ENCODE measurements around the gene BBS5.
A peak's percentile ranks its signal among the peaks of the same experiment; 100 is the strongest.
"Not testable (repeated sequence)": the region's sequence is repeated elsewhere in the genome, so short reads cannot be mapped to it uniquely, and the experiment has no call there.

Gene BBS5

DNA sequence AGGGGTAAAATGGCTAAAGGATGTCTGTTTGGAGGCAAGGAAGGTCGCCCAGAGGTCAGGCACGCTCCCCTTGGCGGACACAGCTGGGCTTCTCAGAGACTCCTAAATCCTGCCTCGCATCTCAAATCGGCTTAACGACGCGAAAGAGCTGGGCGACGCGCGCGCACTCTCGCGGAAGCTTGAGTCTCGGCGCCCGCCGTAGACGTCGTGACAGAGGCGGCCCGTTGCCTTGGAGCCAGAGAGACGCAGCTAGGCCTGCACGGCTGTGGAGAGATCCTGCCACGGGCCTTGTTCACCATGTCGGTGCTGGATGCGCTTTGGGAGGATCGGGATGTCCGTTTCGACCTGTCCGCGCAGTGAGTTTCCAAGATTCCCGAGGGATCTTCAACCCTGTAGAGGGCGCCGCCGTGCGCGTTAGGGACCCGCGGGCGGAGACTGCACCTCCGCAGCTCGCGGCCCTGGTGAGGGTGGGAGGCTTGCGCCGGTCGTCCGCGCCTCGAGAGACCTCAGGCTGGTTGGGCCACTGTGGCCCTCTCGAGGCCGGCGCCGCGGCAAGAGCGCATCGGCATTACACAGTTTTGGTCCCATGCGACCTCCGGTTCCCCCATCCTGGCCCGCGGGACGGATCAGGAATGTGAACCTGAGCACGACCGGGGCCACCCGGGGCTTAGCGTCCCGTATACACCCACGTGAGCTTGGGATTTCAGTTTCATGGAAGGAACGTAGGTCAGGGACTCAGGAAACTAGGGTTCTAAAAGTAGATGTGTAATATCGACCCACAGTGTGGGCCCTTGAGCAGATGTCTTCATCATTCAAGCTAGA is at the start of gene BBS5:
TSS of gene BBS5 (plus strand) at position 238 of the 822 bp plus-strand sequence. CDS start at position 298, 60 bp downstream.
- no peak for FAIRE-seq

DNA sequence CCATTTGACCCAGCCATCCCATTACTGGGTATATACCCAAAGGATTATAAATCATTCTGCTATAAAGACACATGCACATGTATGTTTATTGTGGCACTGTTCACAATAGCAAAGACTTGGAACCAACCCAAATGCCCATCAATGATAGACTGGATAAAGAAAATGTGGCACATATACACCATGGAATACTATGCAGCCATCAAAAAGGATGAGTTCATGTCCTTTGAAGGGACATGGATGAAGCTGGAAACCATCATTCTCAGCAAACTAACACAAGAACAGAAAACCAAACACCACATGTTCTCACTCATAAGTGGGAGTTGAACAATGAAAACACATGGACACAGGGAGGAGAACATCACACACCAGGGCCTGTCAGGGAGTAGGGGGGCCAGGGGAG is 47.5 kb upstream of the BBS5 start:
- not testable (repeated sequence) for FAIRE-seq

DNA sequence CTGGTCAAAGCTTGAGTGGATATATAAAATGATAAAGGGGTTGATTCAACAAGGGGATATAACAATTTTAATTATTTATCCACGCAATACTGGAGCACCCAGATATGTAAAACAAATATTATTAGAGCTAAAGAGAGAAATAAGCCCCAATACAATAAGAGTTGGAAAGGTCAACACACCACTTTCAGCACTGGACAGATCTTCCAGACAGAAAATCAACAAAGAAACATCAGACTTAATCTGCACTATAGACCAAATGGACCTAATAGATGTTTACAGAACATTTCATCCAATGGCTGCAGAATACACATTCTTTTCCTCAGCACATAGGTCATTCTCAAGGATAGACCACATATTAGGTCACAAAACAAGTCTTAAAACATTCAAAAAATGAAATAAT is 45.1 kb upstream of the BBS5 start:
- not testable (repeated sequence) for FAIRE-seq

DNA sequence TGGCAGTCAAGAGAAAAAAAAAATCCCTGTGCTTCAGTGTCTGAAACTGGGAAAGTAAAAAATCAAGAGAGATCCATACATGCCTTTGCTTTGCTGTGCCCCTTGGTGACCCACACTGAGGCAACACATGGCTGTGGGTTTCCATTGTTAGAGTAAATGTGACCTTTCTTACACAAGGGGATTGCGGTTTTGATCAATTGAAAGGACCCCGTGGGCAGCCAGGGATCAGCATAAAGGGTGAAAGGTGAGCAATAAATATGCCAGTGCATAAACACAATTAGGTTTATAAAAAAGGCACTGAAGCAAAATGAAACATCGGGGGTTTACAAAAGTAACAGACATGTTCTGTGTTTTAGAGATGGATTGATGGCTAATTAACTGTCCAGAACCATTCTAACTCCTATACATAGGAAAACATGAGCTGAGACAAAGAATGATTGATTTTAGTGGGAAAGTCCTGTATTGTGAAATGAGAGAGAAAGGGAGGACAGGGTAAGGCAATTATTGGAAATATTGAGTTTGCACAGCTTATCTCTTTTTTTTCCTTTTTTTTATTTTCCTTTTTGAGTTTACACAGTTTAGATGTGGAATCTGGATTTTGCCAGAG is 40.7 kb upstream of the BBS5 start:
- no peak for FAIRE-seq

DNA sequence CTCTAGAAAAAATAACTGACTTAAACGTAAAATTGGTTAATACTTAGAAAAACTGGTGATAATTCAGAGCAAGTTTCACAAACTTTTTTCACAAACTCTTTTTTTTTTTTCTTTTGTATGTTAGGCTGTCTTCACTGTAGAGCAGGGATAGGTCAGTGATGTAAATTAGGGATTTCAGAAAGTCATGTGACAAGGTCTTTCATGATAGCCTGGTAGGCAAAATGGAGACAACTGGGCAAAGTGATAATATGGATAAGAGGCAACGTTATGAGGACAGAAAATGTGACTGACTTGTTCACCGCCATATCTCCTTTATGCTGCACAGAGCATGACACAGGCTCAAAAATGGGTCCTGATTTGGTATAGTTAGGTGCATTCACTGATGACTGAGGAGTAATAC is 39.4 kb upstream of the BBS5 start:
- no peak for FAIRE-seq

DNA sequence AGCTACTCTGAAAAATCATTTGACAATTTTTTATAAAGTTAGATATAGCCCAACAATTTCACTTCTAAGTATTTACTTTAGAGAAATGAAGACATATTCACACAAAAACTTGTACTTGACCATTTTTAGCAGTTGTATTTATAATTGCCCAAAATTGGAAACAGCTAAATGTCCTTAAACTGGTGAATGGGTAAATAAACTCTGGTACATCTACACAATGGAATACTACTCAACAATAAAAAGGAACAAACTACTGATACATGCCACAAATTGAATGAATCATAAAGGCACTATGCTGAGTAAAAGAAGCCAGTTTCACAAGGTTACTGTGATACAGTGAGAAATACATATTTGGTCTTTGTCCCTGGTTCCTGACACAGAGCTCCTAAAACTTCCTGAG is 32.8 kb upstream of the BBS5 start:
- FAIRE-seq = no peak

DNA sequence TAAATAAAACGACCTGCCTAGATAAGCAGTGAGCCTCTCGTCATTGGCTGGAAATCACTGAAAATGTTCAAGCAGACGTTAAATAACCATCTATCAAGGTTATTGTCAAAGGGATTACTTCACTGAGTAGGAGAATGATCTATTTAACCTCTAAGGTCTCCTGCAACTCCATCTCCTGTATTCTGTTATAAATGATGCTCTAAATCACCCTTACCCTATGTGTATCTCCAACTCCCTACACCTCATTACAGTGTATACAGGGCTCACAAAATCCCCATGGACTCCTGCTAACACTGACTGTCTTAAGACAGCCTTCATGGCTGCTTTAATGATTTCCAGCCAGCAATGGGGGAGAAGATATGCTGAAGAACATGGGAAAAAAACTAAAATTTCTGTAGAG is 31.0 kb upstream of the BBS5 start:
- FAIRE-seq = no peak

DNA sequence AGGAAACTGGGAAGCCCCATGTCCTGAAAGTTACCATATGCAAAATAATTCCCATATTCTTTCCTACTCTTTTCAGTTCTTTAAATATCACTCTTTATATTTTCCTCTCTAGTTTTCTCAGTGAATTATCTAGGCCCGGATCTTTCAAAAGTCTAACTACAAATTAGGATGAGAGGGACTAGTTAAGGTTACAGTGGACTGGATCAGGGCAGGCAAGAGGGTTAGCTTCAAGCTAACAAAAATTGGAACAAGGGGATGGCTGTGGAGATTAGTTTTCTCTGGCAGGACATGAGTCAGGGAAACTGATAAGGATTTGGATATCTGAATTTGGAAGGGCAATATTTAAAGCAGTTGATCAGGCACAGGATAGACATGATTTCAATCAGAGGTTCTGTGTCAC is 30.4 kb upstream of the BBS5 start:
- no peak for FAIRE-seq

DNA sequence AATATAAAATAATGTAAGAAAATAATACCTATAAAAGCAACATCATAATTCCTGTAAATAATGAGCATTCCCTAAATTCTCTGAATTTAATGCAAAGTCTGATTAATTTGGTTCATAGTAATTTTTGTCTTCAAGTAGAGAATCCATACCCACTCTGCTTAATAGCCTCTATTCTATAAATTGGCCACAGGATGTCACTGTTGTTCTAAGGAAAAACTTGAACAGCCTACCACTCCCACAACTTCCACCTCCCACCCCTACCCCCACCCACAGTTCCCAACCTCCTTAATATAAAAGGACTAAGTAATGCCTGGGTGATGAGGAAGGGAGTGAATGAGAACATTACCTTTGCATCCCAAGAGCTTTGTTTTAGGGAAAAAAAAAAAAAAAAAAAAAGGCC is 27.2 kb upstream of the BBS5 start:
- FAIRE-seq = peak; percentile 60

DNA sequence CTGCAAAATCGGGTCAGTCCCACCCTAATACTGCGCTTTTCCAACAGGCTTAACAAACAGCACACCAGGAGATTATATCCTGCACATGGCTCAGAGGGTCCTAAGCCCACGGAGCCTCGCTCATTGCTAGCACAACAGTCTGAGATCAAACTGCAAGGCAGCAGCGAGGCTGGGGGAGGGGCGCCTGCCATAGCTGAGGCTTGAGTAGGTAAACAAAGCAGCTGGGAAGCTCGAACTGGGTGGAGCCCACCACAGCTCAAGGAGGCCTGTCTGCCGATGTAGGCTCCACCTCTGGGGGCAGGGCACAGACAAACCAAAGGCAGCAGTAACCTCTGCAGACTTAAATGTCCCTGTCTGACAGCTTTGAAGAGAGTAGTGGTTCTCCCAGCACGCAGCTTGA is 26.2 kb upstream of the BBS5 start:
- not testable (repeated sequence) for FAIRE-seq

DNA sequence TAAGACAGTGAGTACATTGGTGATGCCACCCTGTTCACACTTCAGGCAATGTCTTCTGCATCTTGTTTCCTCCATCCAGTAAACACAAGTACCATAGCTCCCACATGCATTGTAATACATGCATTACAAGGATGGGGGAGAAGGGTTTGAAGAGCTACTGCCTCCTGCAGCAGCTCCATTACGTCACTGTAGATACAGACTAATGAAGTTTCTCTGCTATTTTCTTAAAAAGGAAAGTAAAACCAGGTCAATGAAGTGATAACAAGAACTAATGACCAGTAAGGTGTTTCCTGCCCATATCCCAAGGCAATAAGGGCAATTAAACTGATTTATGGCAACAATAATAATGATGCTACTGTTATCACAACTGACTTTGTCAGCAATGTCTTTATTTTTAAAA is 18.2 kb upstream of the BBS5 start:
- FAIRE-seq = no peak

DNA sequence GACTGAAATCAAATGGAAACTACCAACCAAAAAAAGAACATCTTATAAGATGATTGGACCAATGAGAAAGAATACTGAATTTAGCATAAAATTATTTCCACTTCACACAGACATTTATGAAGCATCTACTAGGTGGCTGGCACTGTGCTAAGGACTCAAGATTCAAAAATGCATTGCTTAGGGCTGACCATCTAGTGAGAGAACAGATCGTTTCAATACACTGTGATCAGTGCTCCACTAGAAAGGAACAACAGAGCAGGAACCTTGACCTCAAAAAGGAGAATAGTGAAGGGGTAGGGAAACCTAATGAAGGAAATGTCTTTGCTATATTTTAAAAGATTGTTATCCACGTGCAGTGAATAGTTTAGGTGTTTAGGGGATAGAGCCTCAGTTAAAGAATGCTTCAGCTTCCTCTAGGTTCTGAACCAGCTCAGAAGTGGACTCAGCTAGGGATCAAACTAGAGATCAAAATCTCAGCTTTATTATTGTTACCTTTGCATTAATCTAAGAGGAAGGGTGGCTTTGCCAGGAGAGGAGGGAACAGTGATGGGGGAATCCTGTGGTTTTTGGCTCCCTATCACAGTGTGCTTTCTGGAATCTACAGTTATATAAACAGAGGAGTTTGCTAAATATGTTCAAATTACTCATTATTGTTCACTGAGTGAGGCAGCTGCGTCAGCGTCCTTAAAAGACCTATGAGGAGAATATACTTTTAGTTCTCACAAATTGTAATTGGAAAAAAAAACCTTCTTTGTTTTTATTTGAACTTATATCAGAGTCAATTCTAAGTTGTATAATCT is 16.2 kb upstream of the BBS5 start:
- no peak for FAIRE-seq

DNA sequence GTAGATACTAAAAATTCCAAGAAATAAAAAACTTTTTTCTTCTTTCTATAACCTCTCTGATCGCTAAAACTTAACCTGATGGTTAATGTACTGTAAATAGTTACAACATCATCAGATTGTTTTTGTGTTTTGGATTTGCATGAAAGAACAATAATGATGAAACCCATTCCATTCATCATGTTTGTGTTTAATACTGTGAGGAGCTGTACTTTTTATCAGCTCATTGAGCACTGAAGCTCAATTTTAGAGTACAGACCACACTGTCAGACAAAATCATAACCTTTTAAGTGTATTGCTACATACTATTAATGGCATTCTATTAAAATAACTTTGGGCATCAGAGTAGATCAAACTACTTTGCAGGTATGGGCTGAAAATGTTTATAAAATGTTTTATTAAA is 14.8 kb upstream of the BBS5 start:
- peak; percentile 11 for FAIRE-seq

DNA sequence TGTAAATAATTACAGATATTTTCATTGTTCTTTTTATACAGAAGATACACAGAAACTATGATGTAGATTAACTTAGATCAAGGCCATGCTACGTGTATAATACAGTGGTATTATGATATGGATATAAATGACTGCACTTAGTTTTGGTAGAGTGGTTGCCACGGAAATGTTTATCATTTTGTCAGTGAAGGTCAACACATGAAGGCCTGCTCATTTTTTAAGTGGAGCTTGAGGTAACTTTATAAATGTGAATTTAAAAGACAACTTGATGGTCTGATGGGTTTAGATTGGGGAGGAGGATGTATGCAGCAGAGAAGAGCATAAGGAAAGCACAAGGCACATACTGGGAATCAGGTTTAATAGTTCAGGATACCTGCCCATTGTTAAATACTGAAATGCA is 14.4 kb upstream of the BBS5 start:
- no peak for FAIRE-seq

DNA sequence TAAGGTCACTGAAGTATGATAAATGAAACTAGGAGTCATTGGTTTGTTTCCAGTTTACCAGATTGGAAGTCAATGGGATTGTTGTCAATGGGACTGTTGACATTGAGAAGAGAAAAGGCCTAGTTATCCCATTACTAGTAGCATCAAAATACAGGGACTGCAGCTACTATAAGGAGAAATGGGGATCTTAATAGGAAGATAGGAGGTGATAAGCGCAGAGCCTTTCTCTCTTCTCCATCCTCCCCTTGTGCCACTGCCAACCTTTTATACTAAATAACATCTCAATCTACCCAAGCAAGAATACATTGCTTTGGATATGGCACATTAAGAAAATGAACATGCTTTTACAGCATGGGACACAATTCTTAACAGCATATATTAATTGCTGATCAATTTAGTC is 10.5 kb upstream of the BBS5 start:
- no peak for FAIRE-seq

DNA sequence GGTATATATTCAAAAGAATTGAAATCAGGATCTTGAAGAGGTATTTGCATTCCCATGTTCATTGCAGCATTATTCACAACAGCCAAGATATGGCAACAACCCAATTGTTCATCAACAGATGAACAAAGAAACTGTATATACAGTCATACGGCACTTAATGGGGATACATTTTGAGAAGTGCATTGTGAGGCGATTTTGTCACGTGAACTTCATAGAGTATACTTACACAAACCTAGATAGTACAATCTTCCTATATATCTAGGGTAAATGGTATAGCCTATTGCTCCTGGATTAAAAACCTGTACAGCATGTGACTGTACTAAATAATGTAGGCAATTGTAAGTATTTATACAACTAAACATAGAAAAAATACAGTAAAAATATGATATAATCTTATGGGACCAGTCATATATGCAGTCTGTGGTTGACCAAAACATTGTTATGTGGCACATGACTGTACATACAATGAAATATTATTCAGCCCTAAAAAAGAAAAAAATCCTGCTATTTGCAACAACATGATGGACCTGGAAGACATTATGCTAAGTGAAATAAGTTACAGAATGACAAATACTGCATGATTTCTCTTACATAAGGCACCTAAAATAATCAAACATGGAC is 9.2 kb upstream of the BBS5 start:
- FAIRE-seq = no peak

DNA sequence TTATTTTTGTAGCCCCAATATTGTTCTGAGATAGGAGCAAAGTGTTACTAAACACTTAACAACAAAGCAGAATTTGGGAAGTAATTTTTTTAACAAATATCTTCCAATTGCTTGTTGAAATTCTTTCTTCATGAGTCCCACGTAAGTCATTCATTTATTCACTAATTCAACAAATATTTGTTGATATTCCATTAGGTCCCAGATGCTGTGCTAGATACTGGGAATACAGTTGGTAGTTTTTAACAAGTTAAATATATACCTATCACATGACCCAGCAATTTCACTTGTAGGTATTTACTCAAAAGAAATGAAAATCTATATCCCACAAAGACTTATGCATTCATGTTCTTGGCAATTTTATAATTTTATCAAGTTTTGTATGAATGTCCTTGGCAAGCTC is 7.0 kb upstream of the BBS5 start:
- no peak for FAIRE-seq

DNA sequence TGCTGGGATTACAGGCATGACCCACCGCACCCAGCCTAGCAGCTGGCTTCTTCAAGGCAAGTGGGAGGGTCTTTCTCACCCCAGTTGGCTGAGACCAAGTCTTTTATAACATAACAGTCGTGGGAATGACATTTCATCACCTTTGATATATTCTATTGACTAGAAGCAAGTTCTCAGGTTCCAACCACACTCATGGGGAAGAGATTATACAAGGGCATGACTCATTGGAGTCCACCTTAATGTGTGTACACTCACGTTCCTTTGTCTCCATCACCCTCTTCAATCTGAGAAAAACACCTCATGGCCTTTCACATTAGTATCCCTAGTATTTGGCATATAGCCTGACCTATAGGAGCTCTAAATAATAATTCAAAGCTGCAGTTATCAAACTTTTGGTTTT is 2.8 kb upstream of the BBS5 start:
- no peak for FAIRE-seq

DNA sequence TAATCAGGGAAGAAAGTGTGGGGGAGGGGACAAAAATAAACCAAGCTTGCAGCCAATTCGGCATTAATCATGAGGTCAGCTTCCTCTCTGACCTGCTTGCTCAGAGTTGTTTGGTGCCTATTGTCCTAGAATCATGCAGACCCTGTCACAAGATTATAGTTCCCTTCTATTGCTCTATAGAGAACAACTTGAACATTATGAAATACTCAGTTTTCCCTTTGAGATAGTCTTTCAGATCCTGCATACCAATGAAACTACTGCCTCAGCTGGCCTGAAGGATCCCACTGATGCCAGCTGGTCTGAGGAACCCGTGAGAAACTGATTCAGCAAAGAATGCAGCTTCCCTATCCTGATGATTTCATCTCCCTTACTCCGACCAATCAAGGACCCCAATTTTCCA is 955 bp upstream of the BBS5 start:
- FAIRE-seq = no peak

DNA sequence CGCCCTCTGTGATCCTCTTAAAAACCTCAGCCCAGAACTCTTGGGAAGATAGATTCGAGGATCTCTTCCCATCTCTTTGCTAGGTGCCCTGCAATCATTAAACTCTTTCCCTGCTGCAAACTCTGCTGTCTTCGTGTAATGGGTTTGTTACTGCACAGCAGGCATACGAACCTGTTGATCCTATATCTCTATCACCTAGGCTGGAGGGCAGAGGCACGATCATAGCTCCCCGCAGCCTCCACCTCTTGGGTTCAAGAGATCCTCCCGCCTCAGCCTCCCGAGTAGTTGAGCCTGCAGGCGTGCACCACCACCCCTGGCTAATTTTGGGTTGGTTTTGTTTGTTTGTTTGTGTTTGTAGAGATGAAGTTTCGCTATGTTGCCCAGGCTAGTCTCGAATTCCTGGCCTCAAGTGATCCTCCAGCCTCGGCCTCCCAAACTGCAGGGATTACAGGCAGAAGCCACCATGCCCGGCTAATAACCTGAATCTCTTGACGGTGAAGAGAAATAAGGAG is 493 bp upstream of the BBS5 start:
- no peak for FAIRE-seq

DNA sequence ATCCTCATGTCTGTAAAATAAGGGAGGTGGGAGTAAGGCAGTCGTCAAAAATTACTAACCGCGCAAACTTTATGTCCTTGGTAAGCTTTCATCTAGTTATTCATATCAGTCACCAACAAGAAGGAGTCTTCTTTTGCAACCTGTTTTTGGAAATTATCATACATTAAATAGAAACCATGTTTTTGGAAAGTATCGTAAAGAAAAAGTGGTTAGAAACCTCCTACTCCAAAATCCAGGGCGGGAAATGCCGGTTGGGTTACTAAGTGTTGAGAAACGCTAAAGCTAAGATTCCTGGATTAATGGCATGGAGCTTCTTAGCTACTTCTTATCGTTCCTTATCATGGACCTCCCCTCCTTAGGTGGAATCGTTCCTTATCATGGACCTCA is 778 bp downstream of the BBS5 start:
- FAIRE-seq = no peak

DNA sequence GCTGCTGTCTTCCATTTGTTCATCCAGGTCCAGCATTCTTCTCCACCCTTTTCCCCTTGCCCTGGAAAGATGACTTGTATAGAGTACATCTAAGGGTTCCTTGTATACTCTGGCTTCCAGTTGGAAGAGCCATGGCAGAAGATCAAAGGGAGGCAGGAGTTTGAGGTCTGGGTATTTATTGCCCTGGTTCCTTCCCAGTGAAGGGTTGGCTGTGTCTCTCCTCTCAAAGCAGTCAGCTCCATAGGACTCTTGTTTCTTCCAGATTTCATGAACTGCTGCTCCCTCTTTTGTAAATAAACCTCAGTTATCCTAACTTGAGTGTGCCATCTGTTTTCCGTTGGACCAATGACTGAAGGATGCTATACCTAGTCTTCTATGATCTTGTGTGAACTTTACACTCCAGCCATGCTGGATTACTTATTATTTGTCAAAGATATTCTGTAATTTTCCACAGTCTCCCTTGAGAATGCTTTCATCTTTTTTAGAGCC is 6.4 kb downstream of the BBS5 start:
- no peak for FAIRE-seq

DNA sequence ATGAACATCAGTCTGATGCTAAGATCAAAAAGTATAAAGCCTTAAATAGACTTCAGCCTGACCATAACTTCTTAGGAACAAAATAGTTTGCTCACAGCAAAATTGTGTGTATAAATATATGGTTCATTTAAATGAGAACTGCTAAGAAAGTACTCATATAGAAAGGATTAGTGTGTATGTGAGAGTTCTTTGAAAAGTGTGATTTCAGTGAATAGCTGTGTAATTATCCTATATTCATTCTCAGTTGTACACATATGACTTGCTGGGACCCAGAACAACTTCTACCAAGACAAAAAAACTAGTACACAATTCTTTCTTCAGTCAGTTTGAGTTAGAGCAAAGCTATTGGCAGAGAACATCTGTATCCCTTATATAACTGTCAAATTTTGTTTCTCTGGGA is 7.2 kb downstream of the BBS5 start:
- no peak for FAIRE-seq

Measured in A204.1 (cell line).